SJCRH30 (cell line): ENCODE measurements around the gene RPL37. TPM values are rescaled to one million over a fixed set of nuclear protein-coding genes. Genes with fewer than 3 reads are reported as not detected.
A peak's percentile ranks its signal among the peaks of the same experiment; 100 is the strongest.

ENCODE experiments used
- DNase-seq, 2 experiments: peaks; one replicate each; pipeline ENCODE4 v3.0.0-alpha.2; 2015 to 2020
- H3K27ac ChIP-seq: fragments of 250-450 bp; sonication (Bioruptor Pico); 2 replicates; pipeline ENCODE4 v1.5.1; 2020; ENCODE audit warnings: mild to moderate bottlenecking, moderate library complexity
- H3K27me3 ChIP-seq: fragments of 250-450 bp; sonication (Bioruptor Pico); 2 replicates; pipeline ENCODE4 v1.5.1; 2020; ENCODE audit warnings: mild to moderate bottlenecking, moderate library complexity
- H3K36me3 ChIP-seq: fragments of 250-450 bp; sonication (Bioruptor Pico); 2 replicates; pipeline ENCODE4 v1.5.1; 2020; ENCODE audit warnings: mild to moderate bottlenecking, moderate library complexity
- H3K4me1 ChIP-seq: fragments of 250-450 bp; sonication (Bioruptor Pico); 2 replicates; pipeline ENCODE4 v1.5.1; 2020; ENCODE audit warnings: mild to moderate bottlenecking, moderate library complexity
- H3K4me3 ChIP-seq: fragments of 250-450 bp; sonication (Bioruptor Pico); 2 replicates; pipeline ENCODE4 v1.5.1; 2020; ENCODE audit warnings: mild to moderate bottlenecking, moderate library complexity
- H3K9me3 ChIP-seq: fragments of 250-450 bp; sonication (Bioruptor Pico); replicated peaks from 2 replicates; pipeline ENCODE4 v1.5.1; 2020; ENCODE audit warnings: mild to moderate bottlenecking, moderate library complexity
- total RNA-seq: library from RNA; depleted of rRNA; stranded (reverse); fragments of >200 nt; shearing (Covaris generic); gene quantifications from 2 replicates; pipeline ENCODE4 v1.2.3, GENCODE V29; 2014

RPL37 gene
- total RNA-seq, 1 experiment from 2014 or later: 5,451 TPM

- peaks cover 5% of the 10 kb centered on the region for H3K4me1 ChIP-seq
- H3K27me3 ChIP-seq: no peaks in the 10 kb centered on the region
- H3K4me3 ChIP-seq: no peak overlapping the region
- no peaks in the 10 kb centered on the region for H3K36me3 ChIP-seq
- DNase-seq: no peak
- H3K9me3 ChIP-seq: no peaks in the 10 kb centered on the region
- no peak overlapping the region for H3K27ac ChIP-seq
Observed at GRCh38 chr5:40847525-40847924, 12.5 kb upstream of the RPL37 start.

- Histone ChIP-seq H3K4me1 (peaks cover 11% of the 10 kb centered on the region), H3K27ac (no peak overlapping the region), H3K4me3 (no peak overlapping the region), H3K36me3 (no peaks in the 10 kb centered on the region), H3K27me3 (no peaks in the 10 kb centered on the region), H3K9me3 (no peaks in the 10 kb centered on the region)
- no peak for DNase-seq
Observed at GRCh38 chr5:40846371-40846770, 11.3 kb upstream of the RPL37 start.

GRCh38 chr5:40844565-40844964 is 9.5 kb upstream of the RPL37 start:
- H3K27ac ChIP-seq: no peak overlapping the region
- H3K4me1 ChIP-seq: peaks cover 11% of the 10 kb centered on the region
- H3K4me3 ChIP-seq: no peak overlapping the region
- H3K27me3 ChIP-seq: no peaks in the 10 kb centered on the region
- H3K36me3 ChIP-seq: no peaks in the 10 kb centered on the region
- DNase-seq: no peak
- H3K9me3 ChIP-seq: no peaks in the 10 kb centered on the region

- peaks cover 11% of the 10 kb centered on the region for H3K4me1 ChIP-seq
- H3K27ac ChIP-seq: no peak overlapping the region; the same call in 1 of the 2 replicates
- no peak for DNase-seq
- H3K36me3 ChIP-seq: no peaks in the 10 kb centered on the region
- H3K9me3 ChIP-seq: no peaks in the 10 kb centered on the region
- H3K4me3 ChIP-seq: peak overlapping the region; percentile 51
- H3K27me3 ChIP-seq: no peaks in the 10 kb centered on the region
Observed at GRCh38 chr5:40842351-40842750, 7.3 kb upstream of the RPL37 start.

GRCh38 chr5:40841068-40841805 is 6.2 kb upstream of the RPL37 start, which contains the start of gene CARD6:
CARD6 (plus strand) TSS chr5:40841367; CDS start chr5:40841383, 16 bp downstream.
- H3K4me1 ChIP-seq: peaks cover 11% of the 10 kb centered on the region
- no peaks in the 10 kb centered on the region for H3K9me3 ChIP-seq
- peak in 1 of 2 experiments; percentile 59 for DNase-seq
- peak within 1 kb of the TSS; percentile 51 for H3K4me3 ChIP-seq
- no peaks in the 10 kb centered on the region for H3K36me3 ChIP-seq
- no peaks in the 10 kb centered on the region for H3K27me3 ChIP-seq
- H3K27ac ChIP-seq: peak within 1 kb of the TSS; percentile 13; the same call in 1 of the 2 replicates

GRCh38 chr5:40838086-40838485 is 3.1 kb upstream of the RPL37 start:
- H3K9me3 ChIP-seq: no peaks in the 10 kb centered on the region
- no peak overlapping the region for H3K27ac ChIP-seq
- DNase-seq: no peak
- H3K4me3 ChIP-seq: no peak overlapping the region
- peaks cover 17% of the 10 kb centered on the region for H3K36me3 ChIP-seq
- H3K4me1 ChIP-seq: peaks cover 11% of the 10 kb centered on the region
- H3K27me3 ChIP-seq: no peaks in the 10 kb centered on the region

GRCh38 chr5:40834391-40834848 is 602 bp downstream of the RPL37 start:
- Histone ChIP-seq H3K4me3 (peak overlapping the region; percentile 86), H3K9me3 (no peaks in the 10 kb centered on the region), H3K27ac (peak overlapping the region; percentile 93), H3K36me3 (peaks cover 54% of the 10 kb centered on the region), H3K27me3 (no peaks in the 10 kb centered on the region), H3K4me1 (peaks cover 9% of the 10 kb centered on the region; the same call in 1 of the 2 replicates)
- peak in 1 of 2 experiments; percentile 51 for DNase-seq

- H3K36me3 ChIP-seq: peaks cover 60% of the 10 kb centered on the region
- peaks cover under 1% of the 10 kb centered on the region; the same call in 1 of the 2 replicates for H3K9me3 ChIP-seq
- peaks cover under 1% of the 10 kb centered on the region; the same call in 1 of the 2 replicates for H3K27me3 ChIP-seq
- peak overlapping the region; percentile 93 for H3K27ac ChIP-seq
- H3K4me3 ChIP-seq: peak overlapping the region; percentile 86
- DNase-seq: no peak
- peaks cover 10% of the 10 kb centered on the region for H3K4me1 ChIP-seq
Observed at GRCh38 chr5:40833712-40834229, 1.3 kb downstream of the RPL37 start.

GRCh38 chr5:40832345-40832744 is 2.7 kb downstream of the RPL37 start:
- peaks cover 2% of the 10 kb centered on the region; the same call in 1 of the 2 replicates for H3K9me3 ChIP-seq
- DNase-seq: no peak
- H3K4me1 ChIP-seq: peaks cover 12% of the 10 kb centered on the region
- peaks cover 6% of the 10 kb centered on the region; the same call in 1 of the 2 replicates for H3K27me3 ChIP-seq
- H3K27ac ChIP-seq: peak overlapping the region; percentile 9; the same call in 1 of the 2 replicates
- peak overlapping the region; percentile 86; the same call in 1 of the 2 replicates for H3K4me3 ChIP-seq
- peaks cover 74% of the 10 kb centered on the region for H3K36me3 ChIP-seq

- DNase-seq: no peak
- no peak overlapping the region for H3K4me3 ChIP-seq
- peak overlapping the region; percentile 9; the same call in 1 of the 2 replicates for H3K27ac ChIP-seq
- peaks cover 12% of the 10 kb centered on the region for H3K4me1 ChIP-seq
- H3K36me3 ChIP-seq: peaks cover 82% of the 10 kb centered on the region
- peaks cover 2% of the 10 kb centered on the region; the same call in 1 of the 2 replicates for H3K9me3 ChIP-seq
- peaks cover 6% of the 10 kb centered on the region; the same call in 1 of the 2 replicates for H3K27me3 ChIP-seq
Observed at GRCh38 chr5:40831346-40832210, 3.4 kb downstream of the RPL37 start.

GRCh38 chr5:40829748-40830533 is 5.1 kb downstream of the RPL37 start:
- H3K36me3 ChIP-seq: peaks cover 94% of the 10 kb centered on the region
- H3K27ac ChIP-seq: no peak overlapping the region
- no peak for DNase-seq
- H3K4me1 ChIP-seq: peaks cover 12% of the 10 kb centered on the region
- H3K27me3 ChIP-seq: peaks cover 6% of the 10 kb centered on the region; the same call in 1 of the 2 replicates
- H3K9me3 ChIP-seq: peaks cover 2% of the 10 kb centered on the region; the same call in 1 of the 2 replicates
- no peak overlapping the region for H3K4me3 ChIP-seq

GRCh38 chr5:40828690-40829661 is 6.0 kb downstream of the RPL37 start:
- Histone ChIP-seq H3K4me1 (peaks cover 12% of the 10 kb centered on the region), H3K36me3 (peaks cover 86% of the 10 kb centered on the region), H3K4me3 (no peak overlapping the region), H3K27me3 (peaks cover 6% of the 10 kb centered on the region; the same call in 1 of the 2 replicates), H3K9me3 (peaks cover 2% of the 10 kb centered on the region; the same call in 1 of the 2 replicates), H3K27ac (peak overlapping the region; percentile 5; the same call in 1 of the 2 replicates)
- DNase-seq: peak in 1 of 2 experiments; percentile 46
